HepG2 (cell line): ENCODE data around the gene BUD23. TPM values are rescaled to one million over a fixed set of nuclear protein-coding genes. Genes with fewer than 3 reads are reported as not detected.
A peak's percentile ranks its signal among the peaks of the same experiment; 100 is the strongest.

Experiments used
- BRCA1 ChIP-seq: sonication (generic); formaldehyde crosslinking; IDR thresholded peaks from 2 replicates; pipeline ENCODE4 v1.4.0; 2020; ENCODE audit warnings: missing genetic modification reagents
- CBFB ChIP-seq: sonication (generic); formaldehyde crosslinking; IDR thresholded peaks from 2 replicates; pipeline ENCODE4 v1.4.0; 2020; ENCODE audit warnings: missing genetic modification reagents
- HOXD1 ChIP-seq: sonication (generic); formaldehyde crosslinking; IDR thresholded peaks from 2 replicates; pipeline ENCODE4 v1.5.0; 2020; ENCODE audit warnings: missing genetic modification reagents
- KDM5B ChIP-seq: sonication (generic); formaldehyde crosslinking; IDR thresholded peaks from 2 replicates; pipeline ENCODE4 v1.4.0; 2020; ENCODE audit warnings: missing genetic modification reagents, mild to moderate bottlenecking, borderline replicate concordance
- RFX1 ChIP-seq: fragments of 450-650 bp; IDR thresholded peaks from 2 replicates; pipeline ENCODE4 v1.6.1; 2017
- RXRA ChIP-seq: sonication (generic); formaldehyde crosslinking; IDR thresholded peaks from 2 replicates; pipeline ENCODE4 v1.5.1; 2020; ENCODE audit warnings: missing genetic modification reagents
- SAP130 ChIP-seq: IDR thresholded peaks from 2 replicates; pipeline ENCODE4 v1.6.1; 2016; ENCODE audit warnings: low read depth
- ZKSCAN1 ChIP-seq: fragments of 150-350 bp; IDR thresholded peaks from 2 replicates; pipeline ENCODE4 v1.6.1; 2014; ENCODE audit warnings: low read length
- ZKSCAN5 ChIP-seq: sonication (generic); formaldehyde crosslinking; IDR thresholded peaks from 2 replicates; pipeline ENCODE4 v1.5.1; 2020; ENCODE audit warnings: mild to moderate bottlenecking, missing genetic modification reagents
- ZNF136 ChIP-seq: sonication (generic); formaldehyde crosslinking; IDR thresholded peaks from 2 replicates; pipeline ENCODE4 v1.8.1; 2022; ENCODE audit warnings: low read depth, mild to moderate bottlenecking, moderate library complexity, missing genetic modification reagents
- ZNF878 ChIP-seq: sonication (generic); formaldehyde crosslinking; IDR thresholded peaks from 2 replicates; pipeline ENCODE4 v1.8.1; 2023; ENCODE audit warnings: mild to moderate bottlenecking, missing genetic modification reagents, moderate library complexity
- polyA plus RNA-seq, 8 experiments: library from polyadenylated mRNA; depleted of rRNA in 3 of 8; stranded (reverse) in 7 of 8; unstranded in 1 of 8; fragments of >200 nt; fragmentation: Illumina TruSeq in 4 of 8; extraction: Trizol in 4 of 8; gene quantifications; 2 replicates each; pipeline versions ENCODE4 v1.2.1 to v1.2.3, GENCODE V29; 2011 to 2016; ENCODE audit warnings: low read depth in 4 of 8, missing spikeins in 1 of 8, mixed read lengths in 1 of 8; ENCODE audit not compliant: insufficient read depth in 1 of 8
- total RNA-seq, 5 experiments: library from RNA; depleted of rRNA; stranded (reverse); fragments of >200 nt; fragmentation: Illumina TruSeq; extraction: Trizol; gene quantifications; 2 replicates each; pipeline ENCODE4 v1.2.3, GENCODE V29; 2016; ENCODE audit warnings: low read depth in 1 of 5
- TF ChIP-seq, protein P1 (sequence below): sonication (generic); formaldehyde crosslinking; IDR thresholded peaks from 2 replicates; pipeline ENCODE4 v1.8.1; 2022; ENCODE audit warnings: mild to moderate bottlenecking, missing genetic modification reagents
- TF ChIP-seq, protein P2 (sequence below): sonication (generic); formaldehyde crosslinking; IDR thresholded peaks from 2 replicates; pipeline ENCODE4 v1.4.0; 2020; ENCODE audit warnings: missing genetic modification reagents, borderline replicate concordance
- TF ChIP-seq, protein P3 (sequence below): sonication (generic); formaldehyde crosslinking; IDR thresholded peaks from 2 replicates; pipeline ENCODE4 v1.8.0; 2022; ENCODE audit warnings: mild to moderate bottlenecking, missing genetic modification reagents, borderline replicate concordance
- TF ChIP-seq, protein P4 (sequence below), 2 experiments: sonication (generic) in 1 of 2; formaldehyde crosslinking in 1 of 2; IDR thresholded peaks; 2 replicates each; pipeline versions ENCODE4 v1.5.1 to v1.6.1; 2011 to 2020; ENCODE audit warnings: borderline replicate concordance in 1 of 2, low read depth in 1 of 2, low read length in 1 of 2, mild to moderate bottlenecking in 1 of 2, missing genetic modification reagents in 1 of 2, moderate library complexity in 1 of 2
- TF ChIP-seq, protein P5 (sequence below): sonication (generic); formaldehyde crosslinking; IDR thresholded peaks from 2 replicates; pipeline ENCODE4 v1.4.0; 2020; ENCODE audit warnings: missing genetic modification reagents, borderline replicate concordance
- TF ChIP-seq, protein P6 (sequence below): sonication (generic); formaldehyde crosslinking; IDR thresholded peaks from 2 replicates; pipeline ENCODE4 v1.8.1; 2023; ENCODE audit warnings: missing genetic modification reagents, inconsistent platforms, borderline replicate concordance
- TF ChIP-seq, protein P7 (sequence below): sonication (generic); formaldehyde crosslinking; IDR thresholded peaks from 2 replicates; pipeline ENCODE4 v1.4.0; 2020; ENCODE audit warnings: missing genetic modification reagents

BUD23 gene
- total and polyA plus RNA-seq, 2 of the 13 experiments (the other 11 are each of a cell fraction or from before 2014, with no cell fraction given), result 47.5 to 54.5 TPM

DNA sequence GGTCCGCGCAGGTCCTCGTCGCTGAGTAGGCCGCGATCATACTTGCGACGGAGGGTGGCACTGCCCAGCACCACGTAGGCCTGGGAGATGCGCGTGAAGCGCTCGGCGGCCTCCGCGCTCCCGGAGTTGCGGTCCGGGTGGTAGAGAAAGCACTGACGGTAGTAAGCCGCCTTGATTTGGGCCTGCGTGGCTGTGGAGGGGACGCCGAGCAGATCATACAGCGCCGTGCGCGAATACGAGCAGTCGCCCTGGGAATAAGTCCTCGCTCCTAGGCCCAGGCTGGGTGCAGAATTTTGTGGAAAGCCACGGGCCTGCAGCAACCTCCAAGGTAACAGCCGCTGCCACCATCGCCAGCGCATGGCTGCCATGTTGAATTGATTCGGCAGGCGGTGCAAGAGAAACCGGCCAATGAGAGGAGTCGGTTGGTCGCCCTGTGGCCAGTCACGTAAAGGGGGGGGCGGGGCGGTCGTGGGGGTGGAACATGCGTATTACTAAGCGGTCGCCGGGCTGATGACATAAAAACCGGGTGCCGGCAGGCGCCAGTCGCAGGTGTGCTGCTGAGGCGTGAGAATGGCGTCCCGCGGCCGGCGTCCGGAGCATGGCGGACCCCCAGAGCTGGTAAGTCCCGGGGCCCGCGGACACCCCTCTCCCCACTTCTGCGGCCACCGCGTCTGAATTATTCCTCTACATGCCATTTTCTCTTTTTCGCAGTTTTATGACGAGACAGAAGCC, at the start of gene BUD23, which contains the start of gene DNAJC30 (continued):
- TF ChIP-seq, protein P1, sequence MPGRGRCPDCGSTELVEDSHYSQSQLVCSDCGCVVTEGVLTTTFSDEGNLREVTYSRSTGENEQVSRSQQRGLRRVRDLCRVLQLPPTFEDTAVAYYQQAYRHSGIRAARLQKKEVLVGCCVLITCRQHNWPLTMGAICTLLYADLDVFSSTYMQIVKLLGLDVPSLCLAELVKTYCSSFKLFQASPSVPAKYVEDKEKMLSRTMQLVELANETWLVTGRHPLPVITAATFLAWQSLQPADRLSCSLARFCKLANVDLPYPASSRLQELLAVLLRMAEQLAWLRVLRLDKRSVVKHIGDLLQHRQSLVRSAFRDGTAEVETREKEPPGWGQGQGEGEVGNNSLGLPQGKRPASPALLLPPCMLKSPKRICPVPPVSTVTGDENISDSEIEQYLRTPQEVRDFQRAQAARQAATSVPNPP, result 0 out of 2 replicates have a peak, but pooled peaks have one; percentile 59
- no peak for TF ChIP-seq ZKSCAN1
- 0 out of 2 replicates have a peak, but pooled peaks have one; percentile 59 for TF ChIP-seq HOXD1 (CRISPR knock-in tag)
- TF ChIP-seq, protein P2, sequence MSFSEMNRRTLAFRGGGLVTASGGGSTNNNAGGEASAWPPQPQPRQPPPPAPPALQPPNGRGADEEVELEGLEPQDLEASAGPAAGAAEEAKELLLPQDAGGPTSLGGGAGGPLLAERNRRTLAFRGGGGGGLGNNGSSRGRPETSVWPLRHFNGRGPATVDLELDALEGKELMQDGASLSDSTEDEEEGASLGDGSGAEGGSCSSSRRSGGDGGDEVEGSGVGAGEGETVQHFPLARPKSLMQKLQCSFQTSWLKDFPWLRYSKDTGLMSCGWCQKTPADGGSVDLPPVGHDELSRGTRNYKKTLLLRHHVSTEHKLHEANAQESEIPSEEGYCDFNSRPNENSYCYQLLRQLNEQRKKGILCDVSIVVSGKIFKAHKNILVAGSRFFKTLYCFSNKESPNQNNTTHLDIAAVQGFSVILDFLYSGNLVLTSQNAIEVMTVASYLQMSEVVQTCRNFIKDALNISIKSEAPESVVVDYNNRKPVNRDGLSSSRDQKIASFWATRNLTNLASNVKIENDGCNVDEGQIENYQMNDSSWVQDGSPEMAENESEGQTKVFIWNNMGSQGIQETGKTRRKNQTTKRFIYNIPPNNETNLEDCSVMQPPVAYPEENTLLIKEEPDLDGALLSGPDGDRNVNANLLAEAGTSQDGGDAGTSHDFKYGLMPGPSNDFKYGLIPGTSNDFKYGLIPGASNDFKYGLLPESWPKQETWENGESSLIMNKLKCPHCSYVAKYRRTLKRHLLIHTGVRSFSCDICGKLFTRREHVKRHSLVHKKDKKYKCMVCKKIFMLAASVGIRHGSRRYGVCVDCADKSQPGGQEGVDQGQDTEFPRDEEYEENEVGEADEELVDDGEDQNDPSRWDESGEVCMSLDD, result peak; percentile 19; the same call in 1 of the 2 replicates
- 0 out of 2 replicates have a peak, but pooled peaks have one; percentile 60 for TF ChIP-seq BRCA1 (CRISPR knock-in tag)
- peak; percentile 26; the same call in 1 of the 2 replicates for TF ChIP-seq ZNF878
- no peak for TF ChIP-seq ZKSCAN5 (CRISPR knock-in tag)
- no peak for TF ChIP-seq RFX1
- peak; percentile 80; the same call in 1 of the 2 replicates for TF ChIP-seq KDM5B (CRISPR knock-in tag)
- TF ChIP-seq, protein P3, sequence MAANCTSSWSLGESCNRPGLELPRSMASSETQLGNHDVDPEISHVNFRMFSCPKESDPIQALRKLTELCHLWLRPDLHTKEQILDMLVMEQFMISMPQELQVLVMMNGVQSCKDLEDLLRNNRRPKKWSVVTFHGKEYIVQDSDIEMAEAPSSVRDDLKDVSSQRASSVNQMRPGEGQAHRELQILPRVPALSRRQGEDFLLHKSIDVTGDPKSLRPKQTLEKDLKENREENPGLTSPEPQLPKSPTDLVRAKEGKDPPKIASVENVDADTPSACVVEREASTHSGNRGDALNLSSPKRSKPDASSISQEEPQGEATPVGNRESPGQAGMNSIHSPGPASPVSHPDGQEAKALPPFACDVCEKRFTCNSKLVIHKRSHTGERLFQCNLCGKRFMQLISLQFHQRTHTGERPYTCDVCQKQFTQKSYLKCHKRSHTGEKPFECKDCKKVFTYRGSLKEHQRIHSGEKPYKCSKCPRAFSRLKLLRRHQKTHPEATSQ, result no peak
- TF ChIP-seq, protein P4, sequence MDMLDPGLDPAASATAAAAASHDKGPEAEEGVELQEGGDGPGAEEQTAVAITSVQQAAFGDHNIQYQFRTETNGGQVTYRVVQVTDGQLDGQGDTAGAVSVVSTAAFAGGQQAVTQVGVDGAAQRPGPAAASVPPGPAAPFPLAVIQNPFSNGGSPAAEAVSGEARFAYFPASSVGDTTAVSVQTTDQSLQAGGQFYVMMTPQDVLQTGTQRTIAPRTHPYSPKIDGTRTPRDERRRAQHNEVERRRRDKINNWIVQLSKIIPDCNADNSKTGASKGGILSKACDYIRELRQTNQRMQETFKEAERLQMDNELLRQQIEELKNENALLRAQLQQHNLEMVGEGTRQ (IDR thresholded peaks at IDR 0.05; ENCODE audit: low read depth, low read length), result no peak
- TF ChIP-seq, protein P4 (CRISPR knock-in tag; IDR thresholded peaks at IDR 0.05; ENCODE audit: borderline replicate concordance), result no peak
- TF ChIP-seq, protein P5, sequence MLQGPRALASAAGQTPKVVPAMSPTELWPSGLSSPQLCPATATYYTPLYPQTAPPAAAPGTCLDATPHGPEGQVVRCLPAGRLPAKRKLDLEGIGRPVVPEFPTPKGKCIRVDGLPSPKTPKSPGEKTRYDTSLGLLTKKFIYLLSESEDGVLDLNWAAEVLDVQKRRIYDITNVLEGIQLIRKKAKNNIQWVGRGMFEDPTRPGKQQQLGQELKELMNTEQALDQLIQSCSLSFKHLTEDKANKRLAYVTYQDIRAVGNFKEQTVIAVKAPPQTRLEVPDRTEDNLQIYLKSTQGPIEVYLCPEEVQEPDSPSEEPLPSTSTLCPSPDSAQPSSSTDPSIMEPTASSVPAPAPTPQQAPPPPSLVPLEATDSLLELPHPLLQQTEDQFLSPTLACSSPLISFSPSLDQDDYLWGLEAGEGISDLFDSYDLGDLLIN (CRISPR knock-in tag), result no peak
- TF ChIP-seq RXRA, result no peak
- TF ChIP-seq, protein P6, sequence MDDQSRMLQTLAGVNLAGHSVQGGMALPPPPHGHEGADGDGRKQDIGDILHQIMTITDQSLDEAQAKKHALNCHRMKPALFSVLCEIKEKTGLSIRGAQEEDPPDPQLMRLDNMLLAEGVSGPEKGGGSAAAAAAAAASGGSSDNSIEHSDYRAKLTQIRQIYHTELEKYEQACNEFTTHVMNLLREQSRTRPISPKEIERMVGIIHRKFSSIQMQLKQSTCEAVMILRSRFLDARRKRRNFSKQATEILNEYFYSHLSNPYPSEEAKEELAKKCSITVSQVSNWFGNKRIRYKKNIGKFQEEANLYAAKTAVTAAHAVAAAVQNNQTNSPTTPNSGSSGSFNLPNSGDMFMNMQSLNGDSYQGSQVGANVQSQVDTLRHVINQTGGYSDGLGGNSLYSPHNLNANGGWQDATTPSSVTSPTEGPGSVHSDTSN (CRISPR knock-in tag), result no peak
- TF ChIP-seq ZNF136 (CRISPR knock-in tag), result no peak
- peak; percentile 31; the same call in 1 of the 2 replicates for TF ChIP-seq CBFB (CRISPR knock-in tag)
- TF ChIP-seq, protein P7, sequence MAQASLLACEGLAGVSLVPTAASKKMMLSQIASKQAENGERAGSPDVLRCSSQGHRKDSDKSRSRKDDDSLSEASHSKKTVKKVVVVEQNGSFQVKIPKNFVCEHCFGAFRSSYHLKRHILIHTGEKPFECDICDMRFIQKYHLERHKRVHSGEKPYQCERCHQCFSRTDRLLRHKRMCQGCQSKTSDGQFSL, result peak; percentile 80; the same call in 1 of the 2 replicates
- TF ChIP-seq SAP130 (CRISPR knock-in tag), result peak; percentile 90
